Liver (tissue), 9 donors: ENCODE data around the gene PHF21B. TPM values are rescaled to one million over a fixed set of nuclear protein-coding genes. Genes with fewer than 3 reads are reported as not detected.

Experiments
- DNase-seq: peaks from one replicate; pipeline ENCODE4 v3.0.0-alpha.2; 2017; ENCODE audit warnings: low spot score
- H3K27ac ChIP-seq, 2 donors: one replicate each; pipeline ENCODE4 v1.7.0; 2013; ENCODE audit warnings: inconsistent platforms in 2 of 2, low read length in 2 of 2, control low read depth in 1 of 2, low read depth in 1 of 2, mild to moderate bottlenecking in 1 of 2
- H3K27me3 ChIP-seq, 4 donors: one replicate each; pipeline versions ENCODE4 v1.6.1 to v1.7.0; 2013; ENCODE audit warnings: low read length in 3 of 4, inconsistent platforms in 1 of 4, mild to moderate bottlenecking in 1 of 4, moderate library complexity in 1 of 4; ENCODE audit not compliant: control insufficient read depth in 4 of 4, insufficient read depth in 4 of 4
- H3K36me3 ChIP-seq, 4 donors: one replicate each; pipeline versions ENCODE4 v1.6.1 to v1.7.0; 2013; ENCODE audit warnings: low read length in 3 of 4, mild to moderate bottlenecking in 3 of 4, low read depth in 1 of 4, moderate library complexity in 1 of 4; ENCODE audit not compliant: control insufficient read depth in 4 of 4, insufficient read depth in 3 of 4
- H3K4me1 ChIP-seq, 4 donors: one replicate each; pipeline versions ENCODE4 v1.6.1 to v1.7.0; 2013; ENCODE audit warnings: low read length in 3 of 4, mild to moderate bottlenecking in 3 of 4, moderate library complexity in 1 of 4; ENCODE audit not compliant: control insufficient read depth in 4 of 4, insufficient read depth in 4 of 4
- H3K4me3 ChIP-seq, 3 donors: one replicate each; pipeline versions ENCODE4 v1.6.1 to v1.7.0; 2013; ENCODE audit warnings: low read length in 3 of 3, control low read depth in 1 of 3, low read depth in 1 of 3, mild to moderate bottlenecking in 1 of 3
- H3K9ac ChIP-seq, 2 donors: one replicate each; pipeline ENCODE4 v1.7.0; 2013; ENCODE audit warnings: low read length in 2 of 2, mild to moderate bottlenecking in 2 of 2, moderate library complexity in 2 of 2, control low read depth in 1 of 2, low read depth in 1 of 2
- H3K9me3 ChIP-seq, 4 donors: one replicate each; pipeline versions ENCODE4 v1.6.1 to v1.7.0; 2013; ENCODE audit warnings: low read length in 3 of 4; ENCODE audit not compliant: control insufficient read depth in 4 of 4
- ATF3 ChIP-seq: IDR thresholded peaks from 2 replicates; pipeline ENCODE4 v1.6.1; 2016; ENCODE audit warnings: antibody characterized with exemption
- CTCF ChIP-seq: fragments of 150-350 bp; IDR thresholded peaks from 2 replicates; pipeline ENCODE4 v1.5.1; 2017; ENCODE audit warnings: improper control_type of control experiment, low read depth, low read length; ENCODE audit not compliant: missing input control
- EGR1 ChIP-seq, 2 donors: IDR thresholded peaks; 2 replicates each; pipeline ENCODE4 v1.6.1; 2016 to 2018; ENCODE audit warnings: antibody characterized with exemption in 2 of 2, low read depth in 2 of 2
- FOXA1 ChIP-seq: IDR thresholded peaks from 2 replicates; pipeline ENCODE4 v1.6.1; 2016; ENCODE audit warnings: antibody characterized with exemption
- FOXA2 ChIP-seq: IDR thresholded peaks from 2 replicates; pipeline ENCODE4 v1.6.1; 2016; ENCODE audit warnings: antibody characterized with exemption
- GABPA ChIP-seq, 2 donors: IDR thresholded peaks in 1 of 2; conservative IDR thresholded peaks in 1 of 2; 2 replicates each; pipeline ENCODE4 v1.6.1; 2016; ENCODE audit warnings: antibody characterized with exemption in 2 of 2, mild to moderate bottlenecking in 1 of 2, moderate library complexity in 1 of 2
- HNF4A ChIP-seq, 2 donors: conservative IDR thresholded peaks; 2 replicates each; pipeline ENCODE4 v1.6.1; 2016; ENCODE audit warnings: antibody characterized with exemption in 2 of 2, mild to moderate bottlenecking in 2 of 2
- HNF4G ChIP-seq: IDR thresholded peaks from 2 replicates; pipeline ENCODE4 v1.6.1; 2016; ENCODE audit warnings: antibody characterized with exemption
- JUND ChIP-seq, 2 donors: IDR thresholded peaks; 2 replicates each; pipeline ENCODE4 v1.6.1; 2016; ENCODE audit warnings: antibody characterized with exemption in 2 of 2
- MAX ChIP-seq: IDR thresholded peaks from 2 replicates; pipeline ENCODE4 v1.6.1; 2016; ENCODE audit warnings: antibody characterized with exemption
- NR2F2 ChIP-seq: IDR thresholded peaks from 2 replicates; pipeline ENCODE4 v1.6.1; 2016; ENCODE audit warnings: antibody characterized with exemption
- RAD21 ChIP-seq, 2 donors: IDR thresholded peaks; 2 replicates each; pipeline ENCODE4 v1.6.1; 2016; ENCODE audit warnings: antibody characterized with exemption in 2 of 2, mild to moderate bottlenecking in 2 of 2
- REST ChIP-seq: IDR thresholded peaks from 2 replicates; pipeline ENCODE4 v1.6.1; 2016; ENCODE audit warnings: antibody characterized with exemption, mild to moderate bottlenecking
- RXRA ChIP-seq, 2 donors: IDR thresholded peaks; 2 replicates each; pipeline ENCODE4 v1.6.1; 2017 to 2018; ENCODE audit warnings: antibody characterized with exemption in 2 of 2, mild to moderate bottlenecking in 1 of 2
- SP1 ChIP-seq: IDR thresholded peaks from 2 replicates; pipeline ENCODE4 v1.6.1; 2018; ENCODE audit warnings: antibody characterized with exemption, mild to moderate bottlenecking
- TAF1 ChIP-seq: conservative IDR thresholded peaks from 2 replicates; pipeline ENCODE4 v1.6.1; 2016; ENCODE audit warnings: antibody characterized with exemption, mild to moderate bottlenecking
- YY1 ChIP-seq: IDR thresholded peaks from 2 replicates; pipeline ENCODE4 v1.6.1; 2016; ENCODE audit warnings: antibody characterized with exemption, mild to moderate bottlenecking
- ZBTB33 ChIP-seq: IDR thresholded peaks from 2 replicates; pipeline ENCODE4 v1.6.1; 2016; ENCODE audit warnings: antibody characterized with exemption
- WGBS: extraction: QIAGEN DNeasy Blood & Tissue Kit; methylation state at CpG from one replicate; pipeline ENCODE4 v1.1.7; 2013; 5-methylcytosine and 5-hydroxymethylcytosine counted together
- polyA plus RNA-seq, 2 donors: library from polyadenylated mRNA; stranded (reverse) in 1 of 2; unstranded in 1 of 2; fragments of 200-250 nt in 1 of 2; fragments of >200 nt in 1 of 2; fragmentation: Nextera tagmentation in 1 of 2; extraction: Ambion mirVana in 1 of 2; gene quantifications; one replicate each; pipeline versions ENCODE4 v1.2.1 to v1.2.3, GENCODE V29; 2013 to 2015
- total RNA-seq, 2 donors: library from RNA; depleted of rRNA; stranded (reverse); fragments of >200 nt; gene quantifications; one replicate each; pipeline ENCODE4 v1.2.3, GENCODE V29; 2014
- donor health status: healthy.
- donor health status: healthy.
- donor health status: healthy.
- donor health status: healthy.
- donor health status: healthy.

PHF21B gene
- total and polyA plus RNA-seq, 4 donors, result not detected

- Histone ChIP-seq H3K36me3 (no peaks in the 10 kb centered on the region), H3K27me3 (peaks cover 0 to 6% (median under 1%) of the 10 kb centered on the region in 4 donors), H3K4me3 (no peak overlapping the region), H3K9ac (no peak overlapping the region), H3K9me3 (no peaks in the 10 kb centered on the region), H3K4me1 (no peaks in the 10 kb centered on the region), H3K27ac (no peak overlapping the region)
- no peak for TF ChIP-seq RAD21 (IDR thresholded peaks at IDR 0.05)
- TF ChIP-seq TAF1, result no peak
- no peak for TF ChIP-seq FOXA2
- TF ChIP-seq ZBTB33, result no peak
- no peak for TF ChIP-seq JUND (IDR thresholded peaks at IDR 0.05)
- no peak for TF ChIP-seq SP1
- TF ChIP-seq REST, result no peak
- TF ChIP-seq CTCF, result no peak
- TF ChIP-seq NR2F2, result no peak
- TF ChIP-seq EGR1 (IDR thresholded peaks at IDR 0.05; ENCODE audit: low read depth in 2 of 2), result no peak
- TF ChIP-seq MAX, result no peak
- TF ChIP-seq RXRA (IDR thresholded peaks at IDR 0.05), result no peak
- no peak for TF ChIP-seq FOXA1
- no peak for TF ChIP-seq HNF4G
- TF ChIP-seq HNF4A (conservative IDR thresholded peaks at IDR 0.05), result no peak
- TF ChIP-seq GABPA (IDR thresholded peaks at IDR 0.05 in 1 of 2, conservative IDR thresholded peaks at IDR 0.05 in 1 of 2), result no peak
- TF ChIP-seq ATF3, result no peak
- TF ChIP-seq YY1, result no peak
- no peak for DNase-seq
- WGBS, result 69% methylated on average over 10 of the region's 10 CpGs
These were observed 18.6 kb downstream of the PHF21B start for GRCh38 chr22:44991218-44991617.
